ENCODE measurements around the gene GPR42.
"Not testable (repeated sequence)": the region's sequence is repeated elsewhere in the genome, so short reads cannot be mapped to it uniquely, and the experiment has no call there.

DNA sequence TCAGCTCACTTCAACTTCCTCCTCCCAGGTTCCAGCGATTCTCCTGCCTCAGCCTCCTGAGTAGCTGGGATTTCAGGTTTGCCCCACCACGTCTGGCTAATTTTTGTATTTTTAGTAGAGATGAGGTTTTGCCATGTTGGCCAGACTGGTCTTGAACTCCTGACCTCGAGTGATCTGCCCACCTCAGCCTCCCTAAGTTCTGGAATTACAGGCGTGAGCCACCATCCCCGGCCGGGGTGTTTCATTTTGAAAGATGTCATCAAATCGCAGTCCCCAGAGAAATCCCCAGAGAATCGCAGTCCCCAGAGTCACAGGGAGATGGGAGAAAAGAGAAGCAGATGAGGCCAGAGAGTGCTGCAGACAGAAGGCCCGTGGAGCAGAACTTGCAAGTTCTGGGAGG is 30.5 kb downstream of the GPR42 start:
- TF ChIP-seq HDAC2 (IDR thresholded peaks at IDR 0.05); BHLHE40 (IDR thresholded peaks at IDR 0.05; ENCODE audit: borderline replicate concordance in 1 of 2, low read depth in 2 of 2, low read length in 1 of 2); CTCF (IDR thresholded peaks at IDR 0.05 in 2 of 3, conservative IDR thresholded peaks at IDR 0.05 in 1 of 3; ENCODE audit: control insufficient read depth in 2 of 3, extremely low read depth in 1 of 3, insufficient read depth in 1 of 3, low read depth in 3 of 3, low read length in 3 of 3); EZH2 (IDR thresholded peaks at IDR 0.05; ENCODE audit: borderline replicate concordance, control insufficient read depth, low read depth, low read length); RAD51 (IDR thresholded peaks at IDR 0.05): not testable (repeated sequence)
- TF ChIP-seq, protein P1, sequence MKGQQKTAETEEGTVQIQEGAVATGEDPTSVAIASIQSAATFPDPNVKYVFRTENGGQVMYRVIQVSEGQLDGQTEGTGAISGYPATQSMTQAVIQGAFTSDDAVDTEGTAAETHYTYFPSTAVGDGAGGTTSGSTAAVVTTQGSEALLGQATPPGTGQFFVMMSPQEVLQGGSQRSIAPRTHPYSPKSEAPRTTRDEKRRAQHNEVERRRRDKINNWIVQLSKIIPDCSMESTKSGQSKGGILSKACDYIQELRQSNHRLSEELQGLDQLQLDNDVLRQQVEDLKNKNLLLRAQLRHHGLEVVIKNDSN (IDR thresholded peaks at IDR 0.05; ENCODE audit: borderline replicate concordance, extremely low read length, insufficient read depth, low read depth, low read length), result not testable (repeated sequence)
- TF ChIP-seq, protein P2, sequence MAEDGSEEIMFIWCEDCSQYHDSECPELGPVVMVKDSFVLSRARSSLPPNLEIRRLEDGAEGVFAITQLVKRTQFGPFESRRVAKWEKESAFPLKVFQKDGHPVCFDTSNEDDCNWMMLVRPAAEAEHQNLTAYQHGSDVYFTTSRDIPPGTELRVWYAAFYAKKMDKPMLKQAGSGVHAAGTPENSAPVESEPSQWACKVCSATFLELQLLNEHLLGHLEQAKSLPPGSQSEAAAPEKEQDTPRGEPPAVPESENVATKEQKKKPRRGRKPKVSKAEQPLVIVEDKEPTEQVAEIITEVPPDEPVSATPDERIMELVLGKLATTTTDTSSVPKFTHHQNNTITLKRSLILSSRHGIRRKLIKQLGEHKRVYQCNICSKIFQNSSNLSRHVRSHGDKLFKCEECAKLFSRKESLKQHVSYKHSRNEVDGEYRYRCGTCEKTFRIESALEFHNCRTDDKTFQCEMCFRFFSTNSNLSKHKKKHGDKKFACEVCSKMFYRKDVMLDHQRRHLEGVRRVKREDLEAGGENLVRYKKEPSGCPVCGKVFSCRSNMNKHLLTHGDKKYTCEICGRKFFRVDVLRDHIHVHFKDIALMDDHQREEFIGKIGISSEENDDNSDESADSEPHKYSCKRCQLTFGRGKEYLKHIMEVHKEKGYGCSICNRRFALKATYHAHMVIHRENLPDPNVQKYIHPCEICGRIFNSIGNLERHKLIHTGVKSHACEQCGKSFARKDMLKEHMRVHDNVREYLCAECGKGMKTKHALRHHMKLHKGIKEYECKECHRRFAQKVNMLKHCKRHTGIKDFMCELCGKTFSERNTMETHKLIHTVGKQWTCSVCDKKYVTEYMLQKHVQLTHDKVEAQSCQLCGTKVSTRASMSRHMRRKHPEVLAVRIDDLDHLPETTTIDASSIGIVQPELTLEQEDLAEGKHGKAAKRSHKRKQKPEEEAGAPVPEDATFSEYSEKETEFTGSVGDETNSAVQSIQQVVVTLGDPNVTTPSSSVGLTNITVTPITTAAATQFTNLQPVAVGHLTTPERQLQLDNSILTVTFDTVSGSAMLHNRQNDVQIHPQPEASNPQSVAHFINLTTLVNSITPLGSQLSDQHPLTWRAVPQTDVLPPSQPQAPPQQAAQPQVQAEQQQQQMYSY (CRISPR knock-in tag; IDR thresholded peaks at IDR 0.05), result not testable (repeated sequence)

All from GM12878 (cell line).